ENCODE data around the gene ZFPL1.
A peak's percentile ranks its signal among the peaks of the same experiment; 100 is the strongest.

Gene ZFPL1

DNA sequence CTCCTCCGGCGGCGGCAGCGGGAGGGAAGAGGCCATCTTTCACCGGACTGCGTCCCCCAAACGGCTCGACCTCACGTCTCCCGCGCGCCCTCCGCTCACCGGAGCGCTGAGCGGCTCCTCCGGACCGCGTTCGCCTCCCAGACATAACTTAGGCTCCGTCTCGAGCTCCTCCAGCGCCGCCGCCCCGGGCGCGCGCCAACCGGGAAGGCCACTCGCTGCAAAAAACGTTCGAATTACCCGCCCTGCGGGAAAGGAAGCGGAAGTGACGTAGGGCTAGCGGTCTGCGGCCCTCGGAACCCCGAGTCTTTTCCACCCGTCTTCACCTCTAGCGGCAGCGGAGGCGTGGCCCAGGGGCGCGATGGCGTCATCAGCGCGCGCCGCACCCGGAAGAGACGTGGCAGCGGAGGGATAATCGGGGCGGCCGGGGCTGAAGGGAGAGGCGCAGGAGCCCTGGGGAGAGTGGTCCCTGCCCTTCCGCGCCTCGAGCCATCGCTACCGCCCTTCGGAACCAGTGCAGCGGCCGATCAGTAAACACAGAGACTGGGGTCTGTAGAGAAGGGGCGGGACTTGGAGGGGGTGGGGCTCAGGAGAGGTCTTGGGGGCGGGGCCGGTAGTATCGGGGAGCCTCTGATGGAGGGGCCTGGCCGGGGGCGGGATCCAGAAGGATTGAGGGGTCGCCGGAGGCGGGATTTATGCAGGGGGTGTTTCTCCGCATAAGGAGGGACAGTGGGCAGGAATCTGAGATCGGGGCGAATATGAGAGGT lies at the start of gene ZFPL1, which contains the start of gene CDCA5:
Gene ZFPL1, plus strand, starts transcription at position 389 of the 764 bp plus-strand sequence. CDS start 477 bp downstream, outside the sequence.
Gene CDCA5, minus strand, starts transcription at position 207 of the 764 bp plus-strand sequence. Its CDS starts 62 bp downstream, at position 145.
- no peaks in the 10 kb centered on the region for H3K27me3 Mint-ChIP-seq
- H3K27ac Mint-ChIP-seq, result peak within 1 kb of the TSS; percentile 95
- H3K9me3 Mint-ChIP-seq, result no peaks in the 10 kb centered on the region
- peaks cover 60% of the 10 kb centered on the region for H3K36me3 Mint-ChIP-seq (ENCODE audit: low read depth)
- peaks cover 59% of the 10 kb centered on the region for H3K4me1 Mint-ChIP-seq (ENCODE audit: low read depth)
- peak within 1 kb of the TSS; percentile 99 for H3K4me3 Mint-ChIP-seq

DNA sequence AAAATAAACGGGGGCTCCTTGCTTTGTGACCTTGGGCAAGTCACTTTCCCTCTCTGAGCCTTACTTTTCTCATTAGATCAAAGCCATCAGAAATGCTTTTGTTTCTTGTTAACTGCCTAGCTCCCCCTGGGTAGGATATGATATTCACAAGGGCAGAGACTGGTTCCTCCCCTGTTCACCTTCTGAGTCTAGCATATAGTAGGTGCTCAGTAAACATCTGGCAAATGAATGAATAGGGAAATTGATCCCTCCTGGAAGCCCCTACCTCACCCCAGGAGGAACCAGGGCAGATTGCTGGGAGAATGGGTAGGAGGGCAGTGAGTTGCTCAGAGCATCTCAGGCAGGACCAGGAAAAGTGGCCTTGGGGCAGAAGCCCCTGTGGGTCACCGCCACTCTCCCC lies 49.6 kb upstream of the ZFPL1 start:
- Mint-ChIP-seq H3K27ac (no peak overlapping the region), H3K4me3 (no peak overlapping the region), H3K27me3 (no peaks in the 10 kb centered on the region), H3K4me1 (ENCODE audit: low read depth) (no peaks in the 10 kb centered on the region), H3K36me3 (ENCODE audit: low read depth) (no peaks in the 10 kb centered on the region), H3K9me3 (no peaks in the 10 kb centered on the region)

DNA sequence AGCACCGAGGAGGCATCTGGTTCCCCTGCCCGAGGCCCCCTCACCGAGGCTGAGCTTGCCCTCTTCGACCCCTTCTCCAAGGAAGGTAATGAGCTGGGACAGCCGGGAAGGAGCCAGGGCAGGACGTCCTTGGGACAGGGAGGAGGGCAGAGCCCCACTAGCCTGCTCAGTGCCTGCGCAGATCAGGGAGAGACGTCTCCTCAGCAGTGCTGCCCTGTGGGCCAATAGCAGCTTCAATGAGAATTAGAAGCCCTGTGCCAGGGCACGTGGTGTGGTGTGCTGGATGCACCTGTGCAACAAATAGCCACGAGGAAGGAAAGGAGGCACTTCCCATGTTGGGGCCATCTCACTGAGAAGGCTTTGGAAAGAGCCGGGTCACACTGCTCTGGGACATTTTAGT lies 48.4 kb upstream of the ZFPL1 start:
- Mint-ChIP-seq H3K4me1 (ENCODE audit: low read depth) (peaks cover 2% of the 10 kb centered on the region), H3K9me3 (no peaks in the 10 kb centered on the region), H3K36me3 (ENCODE audit: low read depth) (no peaks in the 10 kb centered on the region), H3K27me3 (no peaks in the 10 kb centered on the region), H3K27ac (no peak overlapping the region), H3K4me3 (no peak overlapping the region)

- Mint-ChIP-seq H3K4me3 (no peak overlapping the region), H3K27ac (no peak overlapping the region), H3K27me3 (no peaks in the 10 kb centered on the region), H3K4me1 (ENCODE audit: low read depth) (peaks cover 3% of the 10 kb centered on the region), H3K9me3 (no peaks in the 10 kb centered on the region), H3K36me3 (ENCODE audit: low read depth) (no peaks in the 10 kb centered on the region)
Observed at GRCh38 chr11:65036931-65037330, 47.1 kb upstream of the ZFPL1 start.

GRCh38 chr11:65040520-65040846 lies 43.5 kb upstream of the ZFPL1 start:
- Mint-ChIP-seq H3K4me3 (peak overlapping the region; percentile 88), H3K27ac (peak overlapping the region; percentile 90), H3K4me1 (ENCODE audit: low read depth) (peaks cover 12% of the 10 kb centered on the region), H3K36me3 (ENCODE audit: low read depth) (no peaks in the 10 kb centered on the region), H3K27me3 (no peaks in the 10 kb centered on the region), H3K9me3 (no peaks in the 10 kb centered on the region)

DNA sequence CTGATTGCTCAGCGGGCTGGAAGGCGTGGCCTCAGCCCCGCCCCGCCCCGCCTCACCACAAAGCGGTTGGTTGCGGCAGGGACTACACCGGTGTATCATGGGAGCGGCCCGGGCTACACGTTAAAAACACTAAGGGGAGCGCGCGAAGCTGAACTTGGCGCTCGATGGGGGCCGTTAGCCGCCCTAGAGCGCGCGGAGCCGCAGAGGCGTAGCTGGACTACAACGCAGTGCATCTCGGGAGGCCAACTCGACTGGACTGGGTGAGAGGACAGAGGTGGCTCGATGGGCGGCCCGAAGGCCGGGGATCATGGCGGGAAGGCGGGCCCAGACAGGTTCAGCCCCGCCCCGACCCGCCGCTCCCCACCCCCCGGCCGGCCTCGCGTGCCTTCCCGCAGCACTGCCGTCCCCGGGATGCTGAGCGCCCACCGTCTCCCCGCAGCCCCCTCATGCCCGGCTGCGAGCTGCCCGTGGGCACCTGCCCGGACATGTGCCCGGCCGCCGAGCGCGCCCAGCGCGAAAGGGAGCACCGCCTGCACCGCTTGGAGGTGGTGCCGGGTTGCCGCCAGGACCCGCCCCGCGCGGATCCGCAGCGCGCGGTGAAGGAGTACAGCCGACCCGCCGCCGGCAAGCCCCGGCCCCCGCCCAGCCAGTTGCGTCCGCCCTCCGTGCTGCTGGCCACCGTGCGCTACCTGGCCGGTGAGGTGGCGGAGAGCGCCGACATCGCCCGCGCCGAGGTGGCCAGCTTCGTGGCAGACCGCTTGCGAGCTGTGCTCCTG lies 43.0 kb upstream of the ZFPL1 start, which contains the start of gene SAC3D1:
Gene SAC3D1, plus strand, starts transcription at position 364 of the 776 bp plus-strand sequence. Its CDS starts 83 bp downstream, at position 447.
- peak within 1 kb of the TSS; percentile 88 for H3K4me3 Mint-ChIP-seq
- no peaks in the 10 kb centered on the region for H3K27me3 Mint-ChIP-seq
- H3K4me1 Mint-ChIP-seq (ENCODE audit: low read depth), result peaks cover 12% of the 10 kb centered on the region
- H3K9me3 Mint-ChIP-seq, result no peaks in the 10 kb centered on the region
- H3K27ac Mint-ChIP-seq, result peak within 1 kb of the TSS; percentile 90
- no peaks in the 10 kb centered on the region for H3K36me3 Mint-ChIP-seq (ENCODE audit: low read depth)

- peaks cover 29% of the 10 kb centered on the region for H3K4me1 Mint-ChIP-seq (ENCODE audit: low read depth)
- no peaks in the 10 kb centered on the region for H3K27me3 Mint-ChIP-seq
- no peaks in the 10 kb centered on the region for H3K9me3 Mint-ChIP-seq
- no peak overlapping the region for H3K27ac Mint-ChIP-seq
- peak overlapping the region; percentile 86 for H3K4me3 Mint-ChIP-seq
- no peaks in the 10 kb centered on the region for H3K36me3 Mint-ChIP-seq (ENCODE audit: low read depth)
Observed at GRCh38 chr11:65042891-65043290, 41.1 kb upstream of the ZFPL1 start.

DNA sequence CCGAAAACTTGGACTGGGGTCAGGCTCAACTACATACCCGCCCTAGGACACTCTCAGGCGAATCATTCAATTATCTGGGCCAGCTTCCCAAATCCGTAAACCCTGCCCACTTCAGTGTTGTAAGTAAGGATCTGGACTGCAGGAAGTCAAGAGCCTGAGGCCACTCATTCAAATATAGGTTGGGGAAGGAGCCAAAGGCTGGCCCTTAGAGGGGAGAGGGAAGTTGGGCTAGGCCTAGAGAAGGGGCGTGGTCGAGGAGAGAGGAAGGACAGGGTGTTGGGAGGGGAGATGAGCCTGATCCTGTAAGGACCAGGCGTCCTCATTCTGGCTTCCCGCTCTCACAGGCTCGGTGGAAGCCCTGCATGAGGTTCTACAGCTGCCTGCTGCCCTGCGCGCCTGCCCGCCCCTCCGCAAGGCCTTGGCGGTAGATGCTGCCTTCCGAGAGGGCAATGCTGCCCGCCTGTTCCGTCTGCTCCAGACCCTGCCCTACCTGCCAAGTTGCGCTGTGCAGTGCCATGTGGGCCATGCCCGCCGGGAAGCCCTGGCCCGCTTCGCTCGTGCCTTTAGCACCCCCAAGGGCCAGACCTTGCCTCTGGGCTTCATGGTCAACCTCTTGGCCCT lies 40.0 kb upstream of the ZFPL1 start:
- Mint-ChIP-seq H3K4me1 (ENCODE audit: low read depth) (peaks cover 32% of the 10 kb centered on the region), H3K4me3 (no peak overlapping the region), H3K9me3 (no peaks in the 10 kb centered on the region), H3K27me3 (no peaks in the 10 kb centered on the region), H3K27ac (no peak overlapping the region), H3K36me3 (ENCODE audit: low read depth) (no peaks in the 10 kb centered on the region)

GRCh38 chr11:65045061-65045460 lies 39.0 kb upstream of the ZFPL1 start:
- no peak overlapping the region for H3K27ac Mint-ChIP-seq
- no peak overlapping the region for H3K4me3 Mint-ChIP-seq
- no peaks in the 10 kb centered on the region for H3K9me3 Mint-ChIP-seq
- no peaks in the 10 kb centered on the region for H3K27me3 Mint-ChIP-seq
- H3K4me1 Mint-ChIP-seq (ENCODE audit: low read depth), result peaks cover 32% of the 10 kb centered on the region
- no peaks in the 10 kb centered on the region for H3K36me3 Mint-ChIP-seq (ENCODE audit: low read depth)

DNA sequence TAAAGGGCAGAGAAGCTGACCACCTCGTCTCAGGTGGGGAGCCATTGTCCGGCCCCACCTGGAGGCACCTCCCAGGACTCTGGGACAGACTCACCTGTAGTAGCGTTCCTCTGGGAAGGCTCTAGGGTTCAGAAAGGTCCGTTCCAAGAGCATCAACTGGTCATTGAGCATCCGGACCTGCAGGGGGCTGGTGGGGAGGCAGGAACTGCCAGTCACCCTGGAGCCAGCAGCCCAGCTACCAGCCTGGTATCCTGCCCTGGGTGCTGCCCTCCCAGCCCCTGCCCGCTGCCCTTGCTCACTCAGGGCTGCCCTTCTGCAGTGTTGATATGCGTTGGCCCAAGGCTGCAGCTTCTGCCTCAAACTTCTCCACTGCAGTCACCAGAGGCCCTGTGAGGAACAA lies 38.3 kb upstream of the ZFPL1 start:
- Mint-ChIP-seq H3K27ac (no peak overlapping the region), H3K9me3 (no peaks in the 10 kb centered on the region), H3K4me1 (ENCODE audit: low read depth) (peaks cover 29% of the 10 kb centered on the region), H3K4me3 (no peak overlapping the region), H3K27me3 (no peaks in the 10 kb centered on the region), H3K36me3 (ENCODE audit: low read depth) (no peaks in the 10 kb centered on the region)

DNA sequence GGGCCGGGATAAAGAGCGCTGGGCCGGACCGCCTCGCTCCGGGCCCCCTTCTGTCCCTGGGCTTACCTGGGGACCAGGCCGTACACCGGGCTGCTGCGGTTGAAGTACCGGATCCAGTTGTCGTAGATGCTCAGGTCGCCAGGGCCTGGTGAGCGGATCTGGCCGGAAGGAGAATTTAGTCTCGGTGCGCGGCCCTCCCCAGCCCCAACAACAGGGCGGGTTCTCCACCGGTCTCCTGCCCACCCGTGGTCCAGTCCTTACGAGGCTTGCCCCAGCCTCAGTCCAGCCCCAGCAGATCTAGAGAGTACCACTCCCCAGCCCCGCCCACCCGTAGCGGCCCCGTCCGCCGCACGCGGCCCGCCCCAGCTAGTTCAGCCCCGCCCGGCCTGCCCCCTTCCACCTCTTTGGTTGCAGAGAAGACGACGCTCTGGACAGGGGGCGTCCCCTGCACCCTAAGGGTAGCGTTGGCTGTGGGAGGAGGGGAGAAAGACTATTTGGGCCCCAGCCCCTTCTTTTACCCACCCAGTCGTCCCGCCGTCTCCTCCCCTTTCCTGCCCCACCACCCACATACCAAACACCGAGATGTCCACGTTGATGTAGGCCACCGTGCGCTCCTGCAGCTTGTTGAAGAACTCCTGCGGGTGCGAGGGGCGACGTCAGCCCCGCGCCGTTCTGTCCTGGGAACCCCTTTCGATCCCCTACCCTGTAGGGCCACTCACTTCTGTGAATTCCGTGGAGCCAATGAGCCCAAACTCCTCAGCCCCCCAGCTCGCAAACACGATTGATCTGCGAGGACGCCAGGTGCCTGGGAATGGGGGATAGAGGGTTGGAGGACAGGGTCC lies 36.2 kb upstream of the ZFPL1 start:
- peak overlapping the region; percentile 67 for H3K27ac Mint-ChIP-seq
- no peaks in the 10 kb centered on the region for H3K36me3 Mint-ChIP-seq (ENCODE audit: low read depth)
- H3K27me3 Mint-ChIP-seq, result no peaks in the 10 kb centered on the region
- H3K4me3 Mint-ChIP-seq, result peak overlapping the region; percentile 76
- peaks cover 22% of the 10 kb centered on the region for H3K4me1 Mint-ChIP-seq (ENCODE audit: low read depth)
- no peaks in the 10 kb centered on the region for H3K9me3 Mint-ChIP-seq

- no peaks in the 10 kb centered on the region for H3K9me3 Mint-ChIP-seq
- no peaks in the 10 kb centered on the region for H3K27me3 Mint-ChIP-seq
- peaks cover 29% of the 10 kb centered on the region for H3K4me1 Mint-ChIP-seq (ENCODE audit: low read depth)
- H3K4me3 Mint-ChIP-seq, result no peak overlapping the region
- H3K36me3 Mint-ChIP-seq (ENCODE audit: low read depth), result no peaks in the 10 kb centered on the region
- H3K27ac Mint-ChIP-seq, result no peak overlapping the region
Observed at GRCh38 chr11:65051398-65051858, 32.6 kb upstream of the ZFPL1 start.

DNA sequence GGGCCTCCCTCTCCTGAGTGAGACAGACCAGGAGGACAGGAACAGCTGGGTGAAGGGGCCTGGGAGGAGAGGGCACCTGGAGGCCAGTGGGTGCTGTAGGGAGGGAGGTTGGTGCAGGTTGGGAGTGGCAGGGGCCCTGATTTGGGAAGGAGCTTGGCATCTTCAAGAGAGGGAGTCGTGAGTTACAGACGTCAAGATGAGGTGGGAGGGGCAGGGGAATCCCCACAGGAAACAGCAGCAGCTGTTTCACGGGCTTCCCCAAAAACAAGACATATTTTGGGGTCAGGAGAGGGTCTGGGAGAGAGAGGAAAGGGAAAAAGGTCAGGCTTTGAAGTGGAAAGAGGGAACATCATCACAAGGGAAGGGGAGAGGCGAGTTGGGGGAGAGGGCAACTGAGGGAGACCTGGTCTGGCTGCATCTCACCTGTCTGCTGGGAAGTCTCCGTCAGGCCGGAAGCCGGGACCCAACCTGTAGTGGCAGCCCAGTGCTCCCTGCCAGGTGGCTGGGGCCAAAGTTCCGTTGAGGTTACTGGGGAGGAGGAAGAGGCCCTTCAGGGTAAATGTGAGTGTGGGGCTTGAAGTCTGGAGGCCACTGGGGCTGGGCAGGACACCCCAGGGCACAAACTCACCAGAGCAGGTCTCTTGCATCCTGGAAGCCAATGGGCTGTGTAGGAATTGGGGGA lies 30.1 kb upstream of the ZFPL1 start:
- Mint-ChIP-seq H3K27ac (no peak overlapping the region), H3K4me1 (ENCODE audit: low read depth) (peaks cover 11% of the 10 kb centered on the region), H3K9me3 (no peaks in the 10 kb centered on the region), H3K4me3 (peak overlapping the region; percentile 33), H3K36me3 (ENCODE audit: low read depth) (no peaks in the 10 kb centered on the region), H3K27me3 (no peaks in the 10 kb centered on the region)

- Mint-ChIP-seq H3K27ac (no peak overlapping the region), H3K36me3 (ENCODE audit: low read depth) (no peaks in the 10 kb centered on the region), H3K4me3 (no peak overlapping the region), H3K4me1 (ENCODE audit: low read depth) (peaks cover 11% of the 10 kb centered on the region), H3K27me3 (no peaks in the 10 kb centered on the region), H3K9me3 (no peaks in the 10 kb centered on the region)
Observed at GRCh38 chr11:65055538-65055937, 28.5 kb upstream of the ZFPL1 start.
